Suprapubic skin (tissue), 4 donors: ENCODE results near the gene TMEM244.

Experiments
- EP300 ChIP-seq: sonication (generic); formaldehyde crosslinking; IDR thresholded peaks from one replicate; pipeline ENCODE4 v1.6.1; 2017; ENCODE audit warnings: antibody characterized with exemption
- POLR2A ChIP-seq, 2 donors: fragments of 450-650 bp; IDR thresholded peaks; one replicate each; pipeline ENCODE4 v1.6.1; 2017; ENCODE audit warnings: antibody characterized with exemption in 2 of 2, mild to moderate bottlenecking in 2 of 2, moderate library complexity in 2 of 2
- POLR2AphosphoS5 ChIP-seq, 3 donors: sonication (generic); formaldehyde crosslinking; IDR thresholded peaks; one replicate each; pipeline ENCODE4 v1.6.1; 2017; ENCODE audit warnings: antibody characterized with exemption in 3 of 3
- TF ChIP-seq, protein P1 (sequence below), 2 donors: fragments of 200-600 bp in 1 of 2; fragments of 450-650 bp in 1 of 2; sonication (generic) in 1 of 2; IDR thresholded peaks; one replicate each; pipeline ENCODE4 v1.5.1; 2016 to 2019; ENCODE audit warnings: antibody characterized with exemption in 2 of 2, mild to moderate bottlenecking in 1 of 2, moderate library complexity in 1 of 2

DNA sequence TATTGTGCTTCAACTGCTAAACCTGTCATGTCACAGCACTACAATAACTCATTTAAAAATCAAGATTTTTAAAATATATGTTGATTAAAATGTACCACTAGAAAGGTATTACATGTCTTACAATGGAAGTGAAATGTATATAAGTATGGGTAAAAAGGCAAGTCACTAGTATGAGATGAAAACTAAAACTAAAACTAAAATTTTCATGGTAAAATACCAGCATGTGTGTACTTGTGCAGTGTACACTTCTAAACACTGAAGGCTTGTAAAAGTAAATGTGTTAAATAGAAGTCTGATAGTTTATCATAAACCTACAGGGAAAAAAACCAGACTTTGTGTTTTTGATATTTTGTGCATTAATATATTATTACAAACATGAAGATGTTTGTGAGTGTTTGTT lies 13.7 kb upstream of the TMEM244 start:
- no peak for TF ChIP-seq EP300
- TF ChIP-seq, protein P1, sequence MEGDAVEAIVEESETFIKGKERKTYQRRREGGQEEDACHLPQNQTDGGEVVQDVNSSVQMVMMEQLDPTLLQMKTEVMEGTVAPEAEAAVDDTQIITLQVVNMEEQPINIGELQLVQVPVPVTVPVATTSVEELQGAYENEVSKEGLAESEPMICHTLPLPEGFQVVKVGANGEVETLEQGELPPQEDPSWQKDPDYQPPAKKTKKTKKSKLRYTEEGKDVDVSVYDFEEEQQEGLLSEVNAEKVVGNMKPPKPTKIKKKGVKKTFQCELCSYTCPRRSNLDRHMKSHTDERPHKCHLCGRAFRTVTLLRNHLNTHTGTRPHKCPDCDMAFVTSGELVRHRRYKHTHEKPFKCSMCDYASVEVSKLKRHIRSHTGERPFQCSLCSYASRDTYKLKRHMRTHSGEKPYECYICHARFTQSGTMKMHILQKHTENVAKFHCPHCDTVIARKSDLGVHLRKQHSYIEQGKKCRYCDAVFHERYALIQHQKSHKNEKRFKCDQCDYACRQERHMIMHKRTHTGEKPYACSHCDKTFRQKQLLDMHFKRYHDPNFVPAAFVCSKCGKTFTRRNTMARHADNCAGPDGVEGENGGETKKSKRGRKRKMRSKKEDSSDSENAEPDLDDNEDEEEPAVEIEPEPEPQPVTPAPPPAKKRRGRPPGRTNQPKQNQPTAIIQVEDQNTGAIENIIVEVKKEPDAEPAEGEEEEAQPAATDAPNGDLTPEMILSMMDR (IDR thresholded peaks at IDR 0.05) = no peak
- no peak for TF ChIP-seq POLR2A (IDR thresholded peaks at IDR 0.05)
- TF ChIP-seq POLR2AphosphoS5 (IDR thresholded peaks at IDR 0.05) = no peak
